CD14-positive monocyte (primary cell): ENCODE results near the gene PNISR. TPM values are rescaled to one million over a fixed set of nuclear protein-coding genes. Genes with fewer than 3 reads are reported as not detected.

Experiments used
- DNase-seq, 3 donors: peaks; one replicate each; pipeline ENCODE4 v3.0.0-alpha.2; 2011 to 2022
- H2AFZ ChIP-seq: 2 replicates; pipeline ENCODE4 v1.6.0; 2012; ENCODE audit warnings: mild to moderate bottlenecking, low read depth, low read length, inconsistent platforms; ENCODE audit not compliant: insufficient read depth, poor library complexity, severe bottlenecking
- H3K27ac ChIP-seq, 2 donors: 1 replicate in 1 of 2; 2 replicates in 1 of 2; pipeline ENCODE4 v1.5.1; 2012 to 2013; ENCODE audit warnings: low read length in 2 of 2, control low read depth in 1 of 2, inconsistent platforms in 1 of 2, low read depth in 1 of 2, mild to moderate bottlenecking in 1 of 2
- H3K27me3 ChIP-seq, 2 donors: one replicate each; pipeline versions ENCODE4 v1.6.0 to v1.6.1; 2011 to 2013; ENCODE audit warnings: low read length in 2 of 2; ENCODE audit not compliant: control insufficient read depth in 2 of 2, insufficient read depth in 2 of 2
- H3K36me3 ChIP-seq, 2 donors: replicated peaks in 1 of 2; 1 replicate in 1 of 2; 2 replicates in 1 of 2; pipeline versions ENCODE4 v1.5.1 to v1.6.1; 2012 to 2013; ENCODE audit warnings: low read length in 2 of 2, control low read depth in 1 of 2, inconsistent platforms in 1 of 2, mild to moderate bottlenecking in 1 of 2; ENCODE audit not compliant: insufficient read depth in 2 of 2, control insufficient read depth in 1 of 2
- H3K4me1 ChIP-seq, 2 donors: 1 replicate in 1 of 2; 2 replicates in 1 of 2; pipeline versions ENCODE4 v1.5.1 to v1.6.1; 2012 to 2013; ENCODE audit warnings: low read length in 2 of 2, control low read depth in 1 of 2, inconsistent platforms in 1 of 2, mild to moderate bottlenecking in 1 of 2, moderate library complexity in 1 of 2; ENCODE audit not compliant: insufficient read depth in 2 of 2, control insufficient read depth in 1 of 2
- H3K4me2 ChIP-seq: replicated peaks from 2 replicates; pipeline ENCODE3; 2012; ENCODE audit warnings: low read length, moderate library complexity, mild to moderate bottlenecking; ENCODE audit not compliant: poor library complexity, severe bottlenecking; ENCODE audit errors: extremely low read depth
- H3K4me3 ChIP-seq, 3 experiments: fragments of 200-600 bp in 1 of 3; sonication (generic) in 1 of 3; replicated peaks in 1 of 3; 1 replicate in 2 of 3; 2 replicates in 1 of 3; pipeline ENCODE4 v1.5.1; 2011 to 2013; ENCODE audit warnings: low read length in 3 of 3, mild to moderate bottlenecking in 3 of 3, control low read depth in 2 of 3, low read depth in 2 of 3, inconsistent platforms in 1 of 3, moderate library complexity in 1 of 3
- H3K79me2 ChIP-seq: 2 replicates; pipeline ENCODE4 v1.6.0; 2012; ENCODE audit warnings: mild to moderate bottlenecking, control low read depth, inconsistent platforms, low read length, moderate library complexity; ENCODE audit not compliant: insufficient read depth
- H3K9ac ChIP-seq: 2 replicates; pipeline ENCODE4 v1.6.0; 2017; ENCODE audit warnings: low read length, mild to moderate bottlenecking; ENCODE audit not compliant: insufficient read depth, poor library complexity, severe bottlenecking
- H3K9me3 ChIP-seq, 2 donors: replicated peaks in 1 of 2; 1 replicate in 1 of 2; 2 replicates in 1 of 2; pipeline versions ENCODE4 v1.5.1 to v1.6.1; 2012 to 2013; ENCODE audit warnings: low read length in 2 of 2, control low read depth in 1 of 2; ENCODE audit not compliant: control insufficient read depth in 1 of 2, insufficient read depth in 1 of 2
- H4K20me1 ChIP-seq: 2 replicates; pipeline ENCODE4 v1.6.0; 2012; ENCODE audit warnings: mild to moderate bottlenecking, low read length, control low read depth, moderate library complexity; ENCODE audit not compliant: insufficient read depth
- H3K27ac Mint-ChIP-seq, 7 donors: one replicate each; pipeline ENCODE4 v1.8.0; 2020; ENCODE audit warnings: mild to moderate bottlenecking in 7 of 7, mixed read lengths in 7 of 7, moderate library complexity in 6 of 7, inconsistent platforms in 2 of 7
- H3K27me3 Mint-ChIP-seq, 3 donors: one replicate each; pipeline ENCODE4 v1.8.0; 2021 to 2022; ENCODE audit warnings: low read depth in 3 of 3, mild to moderate bottlenecking in 3 of 3, mixed read lengths in 3 of 3, moderate library complexity in 3 of 3, inconsistent platforms in 1 of 3
- H3K36me3 Mint-ChIP-seq, 2 donors: one replicate each; pipeline ENCODE4 v1.8.0; 2020; ENCODE audit warnings: mixed read lengths in 2 of 2, inconsistent platforms in 1 of 2, mild to moderate bottlenecking in 1 of 2
- H3K4me1 Mint-ChIP-seq: one replicate; pipeline ENCODE4 v1.8.0; 2020; ENCODE audit warnings: mild to moderate bottlenecking, mixed read lengths
- H3K4me3 Mint-ChIP-seq, 2 donors: one replicate each; pipeline ENCODE4 v1.8.0; 2020; ENCODE audit warnings: mild to moderate bottlenecking in 2 of 2, mixed read lengths in 2 of 2, moderate library complexity in 1 of 2
- H3K9me3 Mint-ChIP-seq, 7 donors: one replicate each; pipeline ENCODE4 v1.8.0; 2020 to 2022; ENCODE audit warnings: mixed read lengths in 7 of 7, mild to moderate bottlenecking in 6 of 7, moderate library complexity in 6 of 7, inconsistent platforms in 2 of 7
- WGBS: methylation state at CpG from one replicate; pipeline ENCODE4 v1.1.5; 2013; ENCODE audit warnings: missing lambda C conversion rate; ENCODE audit not compliant: insufficient coverage; 5-methylcytosine and 5-hydroxymethylcytosine counted together
- intact Hi-C, 2 donors: fragments of 100-400 bp; cut with micrococcal nuclease; formaldehyde crosslinking; loops; one replicate each; pipeline versions ENCODE4 v1.15.0 to v1.15.1; 2023
- polyA plus RNA-seq, 3 donors: library from polyadenylated mRNA; depleted of rRNA in 1 of 3; unstranded in 2 of 3; stranded (reverse) in 1 of 3; fragments of 300-500 nt in 2 of 3; fragments of >200 nt in 1 of 3; fragmentation: Illumina TruSeq in 2 of 3; gene quantifications; 1 replicate in 2 of 3; 2 replicates in 1 of 3; pipeline ENCODE4 v1.2.3, GENCODE V29; 2012 to 2021
- TF ChIP-seq, protein P1 (sequence below): fragments of 200-600 bp; IDR thresholded peaks from one replicate; pipeline ENCODE4 v1.8.0; 2022; ENCODE audit warnings: antibody characterized with exemption, mild to moderate bottlenecking

Gene PNISR
- polyA plus RNA-seq, 3 donors = 28.9 to 75.4 (median 33.9) TPM

GRCh38 chr6:99356641-99357040, 68.5 kb downstream of the PNISR start:
- H3K36me3 Mint-ChIP-seq = no peaks in the 10 kb centered on the region
- H3K27me3 ChIP-seq = peaks cover 9 to 15% of the 10 kb centered on the region in 2 donors
- no peaks in the 10 kb centered on the region for H3K9me3 ChIP-seq

GRCh38 chr6:99354983-99355382, 70.1 kb downstream of the PNISR start:
- Mint-ChIP-seq H3K4me1 (peaks cover 3% of the 10 kb centered on the region), H3K27ac (no peak overlapping the region), H3K4me3 (no peak overlapping the region), H3K9me3 (peaks cover 0 to 2% (median 0%) of the 10 kb centered on the region in 7 donors), H3K27me3 (peaks cover 21 to 62% (median 36%) of the 10 kb centered on the region in 3 donors), H3K36me3 (no peaks in the 10 kb centered on the region)
- H3K4me2 ChIP-seq = no peak overlapping the region
- TF ChIP-seq, protein P1, sequence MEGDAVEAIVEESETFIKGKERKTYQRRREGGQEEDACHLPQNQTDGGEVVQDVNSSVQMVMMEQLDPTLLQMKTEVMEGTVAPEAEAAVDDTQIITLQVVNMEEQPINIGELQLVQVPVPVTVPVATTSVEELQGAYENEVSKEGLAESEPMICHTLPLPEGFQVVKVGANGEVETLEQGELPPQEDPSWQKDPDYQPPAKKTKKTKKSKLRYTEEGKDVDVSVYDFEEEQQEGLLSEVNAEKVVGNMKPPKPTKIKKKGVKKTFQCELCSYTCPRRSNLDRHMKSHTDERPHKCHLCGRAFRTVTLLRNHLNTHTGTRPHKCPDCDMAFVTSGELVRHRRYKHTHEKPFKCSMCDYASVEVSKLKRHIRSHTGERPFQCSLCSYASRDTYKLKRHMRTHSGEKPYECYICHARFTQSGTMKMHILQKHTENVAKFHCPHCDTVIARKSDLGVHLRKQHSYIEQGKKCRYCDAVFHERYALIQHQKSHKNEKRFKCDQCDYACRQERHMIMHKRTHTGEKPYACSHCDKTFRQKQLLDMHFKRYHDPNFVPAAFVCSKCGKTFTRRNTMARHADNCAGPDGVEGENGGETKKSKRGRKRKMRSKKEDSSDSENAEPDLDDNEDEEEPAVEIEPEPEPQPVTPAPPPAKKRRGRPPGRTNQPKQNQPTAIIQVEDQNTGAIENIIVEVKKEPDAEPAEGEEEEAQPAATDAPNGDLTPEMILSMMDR = no peak
- no peaks in the 10 kb centered on the region for H3K9me3 ChIP-seq
- 100% methylated on average over 1 of the region's 4 CpGs for WGBS
- no peak overlapping the region for H3K27ac ChIP-seq
- peaks cover 26 to 32% of the 10 kb centered on the region in 2 donors for H3K27me3 ChIP-seq
- DNase-seq = no peak
- H3K79me2 ChIP-seq = no peaks in the 10 kb centered on the region
- no peak overlapping the region for H3K4me3 ChIP-seq
- no peak overlapping the region for H2AFZ ChIP-seq
- no peak overlapping the region for H3K9ac ChIP-seq
- no peaks in the 10 kb centered on the region for H4K20me1 ChIP-seq
- no peaks in the 10 kb centered on the region for H3K4me1 ChIP-seq
- intact Hi-C loops = no loop called here
- H3K36me3 ChIP-seq = no peaks in the 10 kb centered on the region

More at GRCh38 chr6:99356641-99357040, 68.5 kb downstream of the PNISR start:
- DNase-seq = no peak
- H3K9me3 Mint-ChIP-seq = peaks cover 0 to 1% (median 0%) of the 10 kb centered on the region in 7 donors
- H3K4me1 Mint-ChIP-seq = no peaks in the 10 kb centered on the region
- Histone ChIP-seq H3K36me3 (no peaks in the 10 kb centered on the region), H2AFZ (no peak overlapping the region), H3K79me2 (no peaks in the 10 kb centered on the region), H3K4me3 (no peak overlapping the region), H3K9ac (no peak overlapping the region), H4K20me1 (no peaks in the 10 kb centered on the region), H3K4me1 (no peaks in the 10 kb centered on the region), H3K4me2 (no peak overlapping the region), H3K27ac (no peak overlapping the region)
- intact Hi-C loops = no loop called here
- TF ChIP-seq, protein P1 = no peak
- H3K27me3 Mint-ChIP-seq = peaks cover 7 to 55% (median 26%) of the 10 kb centered on the region in 3 donors
- WGBS = 100% methylated on average over 1 of the region's 1 CpG
- H3K27ac Mint-ChIP-seq = no peak overlapping the region
- H3K4me3 Mint-ChIP-seq = no peak overlapping the region
